Mesodermal cell (in vitro differentiated cells): ENCODE data around the gene HLCS.

ENCODE experiments used
- H3K27ac ChIP-seq: 2 replicates; pipeline ENCODE4 v1.7.0; 2013; ENCODE audit warnings: mild to moderate bottlenecking, low read depth, low read length, moderate library complexity; ENCODE audit not compliant: severe bottlenecking
- H3K36me3 ChIP-seq: 2 replicates; pipeline ENCODE4 v1.7.1; 2013; ENCODE audit warnings: mild to moderate bottlenecking, low read length, moderate library complexity; ENCODE audit not compliant: control insufficient read depth, insufficient read depth
- H3K4me1 ChIP-seq: one replicate; pipeline ENCODE4 v1.7.1; 2013; ENCODE audit warnings: mild to moderate bottlenecking, low read length; ENCODE audit not compliant: insufficient read depth, control insufficient read depth, poor library complexity, severe bottlenecking
- H3K4me3 ChIP-seq: 2 replicates; pipeline ENCODE4 v1.7.0; 2013; ENCODE audit warnings: low read length, control low read depth, mild to moderate bottlenecking; ENCODE audit not compliant: insufficient read depth, poor library complexity, severe bottlenecking; ENCODE audit errors: extremely low read depth
- H3K9me3 ChIP-seq: 2 replicates; pipeline ENCODE4 v1.7.1; 2013; ENCODE audit warnings: mild to moderate bottlenecking, low read length, moderate library complexity; ENCODE audit not compliant: control insufficient read depth
- WGBS, 2 experiments: methylation state at CpG; one replicate each; pipeline ENCODE4 v1.1.5; 2013; ENCODE audit warnings: missing lambda C conversion rate in 2 of 2; ENCODE audit not compliant: insufficient coverage in 2 of 2; 5-methylcytosine and 5-hydroxymethylcytosine counted together

HLCS gene

DNA sequence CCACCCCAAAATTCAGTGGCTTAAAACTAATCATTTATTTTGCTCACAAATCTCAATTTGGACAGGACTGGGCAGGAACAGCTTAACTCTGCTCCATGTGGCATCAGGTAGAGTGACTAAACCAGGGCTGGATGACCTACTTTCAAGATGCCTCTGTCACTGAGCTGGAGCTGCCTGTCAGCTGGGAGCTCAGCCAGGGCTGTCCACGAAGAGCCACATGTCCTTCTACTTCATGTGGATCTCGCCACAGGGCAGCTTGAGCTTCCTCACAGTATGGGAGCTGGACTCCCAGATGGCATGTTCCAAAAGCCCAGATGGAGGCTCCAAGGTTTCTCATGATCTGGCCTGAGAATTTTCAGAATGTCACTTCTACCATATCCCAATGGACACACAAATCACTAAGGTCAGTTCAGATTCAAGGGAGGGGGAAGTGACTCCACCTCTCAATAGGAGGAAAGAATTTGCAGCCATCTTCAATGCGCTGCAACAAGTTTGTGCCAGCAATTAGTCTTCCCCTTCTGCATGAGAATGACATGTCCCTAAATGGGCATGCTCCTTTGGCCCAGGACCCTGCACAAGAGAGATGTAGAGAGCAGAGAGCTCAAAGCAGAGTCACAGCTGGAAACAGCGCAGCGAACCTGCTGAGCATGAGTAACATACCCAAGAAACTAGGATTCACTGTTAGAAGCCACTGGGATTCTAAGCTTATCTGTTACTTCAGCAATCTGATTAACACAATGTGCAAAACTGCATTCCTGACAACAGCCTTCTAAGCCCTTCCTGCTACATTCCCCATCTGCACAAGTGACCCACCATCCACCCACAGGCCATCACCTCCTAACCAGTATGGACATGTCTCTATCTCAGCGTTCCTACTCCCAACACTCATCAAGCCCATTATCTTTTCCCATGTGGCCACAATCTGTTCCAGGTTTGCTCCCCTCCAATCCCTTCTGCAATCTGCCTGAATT lies 17.0 kb downstream of the HLCS start:
- H3K4me1 ChIP-seq: no peaks in the 10 kb centered on the region
- no peaks in the 10 kb centered on the region for H3K9me3 ChIP-seq
- H3K4me3 ChIP-seq: no peak overlapping the region
- WGBS, 2 experiments: 88 to 93% methylated on average over 5 to 6 of the region's 6 CpGs
- no peak overlapping the region for H3K27ac ChIP-seq
- peaks cover 14% of the 10 kb centered on the region for H3K36me3 ChIP-seq

GRCh38 chr21:36948686-36949085 lies 17.8 kb downstream of the HLCS start:
- WGBS, 2 experiments: 95 to 100% methylated on average over 2 of the region's 6 CpGs
- no peak overlapping the region for H3K4me3 ChIP-seq
- H3K36me3 ChIP-seq: peaks cover 14% of the 10 kb centered on the region

GRCh38 chr21:36946949-36947356 lies 19.5 kb downstream of the HLCS start:
- peaks cover 9% of the 10 kb centered on the region for H3K36me3 ChIP-seq
- H3K27ac ChIP-seq: no peak overlapping the region
- H3K4me3 ChIP-seq: no peak overlapping the region
- 36 to 41% methylated on average over 7 to 9 of the region's 11 CpGs for WGBS, 2 experiments
- no peaks in the 10 kb centered on the region for H3K9me3 ChIP-seq
- H3K4me1 ChIP-seq: no peaks in the 10 kb centered on the region

More at GRCh38 chr21:36948686-36949085, 17.8 kb downstream of the HLCS start:
- Histone ChIP-seq H3K27ac (no peak overlapping the region), H3K9me3 (no peaks in the 10 kb centered on the region), H3K4me1 (no peaks in the 10 kb centered on the region)

DNA sequence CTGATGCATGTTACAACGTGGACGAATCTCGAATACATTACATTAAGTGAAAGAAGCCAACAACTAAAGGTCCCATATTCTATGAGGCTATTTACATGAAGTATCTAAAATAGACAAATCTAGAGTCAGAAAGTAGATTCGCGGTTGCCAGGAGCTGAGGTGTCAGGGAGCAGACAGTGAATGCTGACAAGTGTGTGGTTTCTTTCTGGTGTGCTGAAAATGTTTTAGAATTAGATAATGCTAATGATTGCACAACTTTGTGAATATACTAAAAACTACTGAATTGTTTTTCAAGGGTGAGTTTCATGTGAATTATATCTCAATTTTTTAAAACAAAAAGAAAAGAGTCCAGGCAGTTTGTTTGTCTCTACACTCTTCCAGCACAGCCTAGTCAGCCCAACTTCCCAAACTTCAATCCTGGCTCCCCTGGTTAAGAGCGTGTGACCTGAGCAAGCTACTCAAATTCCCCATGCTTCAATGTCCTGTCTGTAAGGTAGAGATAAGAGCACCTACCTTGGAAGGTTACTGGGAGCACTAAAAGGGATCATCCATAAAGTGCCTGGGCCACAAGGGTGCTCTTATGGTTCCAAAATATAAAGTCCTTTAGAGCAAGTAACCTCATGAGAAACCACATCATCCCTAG lies 20.9 kb downstream of the HLCS start:
- WGBS, 2 experiments: 80 to 100% methylated on average over 2 of the region's 6 CpGs
- Histone ChIP-seq H3K27ac (no peak overlapping the region), H3K4me3 (no peak overlapping the region), H3K9me3 (no peaks in the 10 kb centered on the region), H3K36me3 (peaks cover 2% of the 10 kb centered on the region), H3K4me1 (no peaks in the 10 kb centered on the region)

GRCh38 chr21:36936361-36937135 lies 29.9 kb downstream of the HLCS start:
- WGBS, 2 experiments: 93 to 98% methylated on average over 22 to 24 of the region's 24 CpGs
- no peak overlapping the region for H3K4me3 ChIP-seq
- no peak overlapping the region for H3K27ac ChIP-seq
- no peaks in the 10 kb centered on the region for H3K9me3 ChIP-seq
- H3K4me1 ChIP-seq: peaks cover 3% of the 10 kb centered on the region
- H3K36me3 ChIP-seq: peaks cover 14% of the 10 kb centered on the region

- Histone ChIP-seq H3K27ac (no peak overlapping the region), H3K36me3 (peaks cover 18% of the 10 kb centered on the region), H3K4me1 (peaks cover 3% of the 10 kb centered on the region), H3K9me3 (no peaks in the 10 kb centered on the region), H3K4me3 (no peak overlapping the region)
- WGBS, 2 experiments: 50 to 86% methylated on average over 1 to 2 of the region's 5 CpGs
Observed at GRCh38 chr21:36934864-36935420, 31.5 kb downstream of the HLCS start.

DNA sequence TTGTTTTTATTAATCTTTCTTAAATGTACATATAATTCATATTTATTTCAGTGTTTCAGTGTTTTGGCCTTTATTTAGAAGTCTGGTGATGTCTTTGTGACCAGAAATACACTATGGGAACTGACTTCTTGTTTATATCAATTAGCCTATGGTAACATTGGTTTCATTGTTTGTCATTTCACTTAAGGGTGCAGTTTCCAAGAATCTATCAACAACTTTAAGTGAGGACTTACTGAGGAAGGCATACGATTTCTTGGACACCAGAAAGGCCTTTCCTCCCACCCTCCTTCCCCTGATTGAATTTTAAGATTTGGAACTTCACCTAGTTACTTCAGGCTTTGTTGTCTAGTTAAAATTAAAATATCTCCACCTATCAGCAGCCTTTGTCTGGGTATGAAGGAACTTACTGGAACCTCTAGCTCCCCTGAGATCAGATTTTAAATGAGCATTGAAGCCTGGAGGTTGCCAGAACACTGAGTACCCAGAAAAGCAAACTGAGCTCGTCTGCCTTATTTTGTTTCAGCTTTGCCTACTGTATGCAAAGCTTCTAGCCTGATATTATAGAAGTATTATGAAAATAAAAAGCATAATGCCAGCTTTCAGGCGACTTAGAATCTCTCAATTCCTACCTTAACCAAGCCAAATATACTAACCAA lies 34.2 kb downstream of the HLCS start:
- Histone ChIP-seq H3K4me3 (no peak overlapping the region), H3K4me1 (peaks cover 3% of the 10 kb centered on the region), H3K27ac (no peak overlapping the region), H3K36me3 (peaks cover 24% of the 10 kb centered on the region), H3K9me3 (no peaks in the 10 kb centered on the region)
- WGBS, 2 experiments: no CpG with 5 or more reads among the region's 3 CpGs

GRCh38 chr21:36929622-36930021 lies 36.8 kb downstream of the HLCS start:
- Histone ChIP-seq H3K27ac (no peak overlapping the region), H3K9me3 (no peaks in the 10 kb centered on the region), H3K4me3 (no peak overlapping the region), H3K36me3 (peaks cover 19% of the 10 kb centered on the region), H3K4me1 (peaks cover 3% of the 10 kb centered on the region)
- WGBS, 2 experiments: 77 to 78% methylated on average over 7 of the region's 7 CpGs

DNA sequence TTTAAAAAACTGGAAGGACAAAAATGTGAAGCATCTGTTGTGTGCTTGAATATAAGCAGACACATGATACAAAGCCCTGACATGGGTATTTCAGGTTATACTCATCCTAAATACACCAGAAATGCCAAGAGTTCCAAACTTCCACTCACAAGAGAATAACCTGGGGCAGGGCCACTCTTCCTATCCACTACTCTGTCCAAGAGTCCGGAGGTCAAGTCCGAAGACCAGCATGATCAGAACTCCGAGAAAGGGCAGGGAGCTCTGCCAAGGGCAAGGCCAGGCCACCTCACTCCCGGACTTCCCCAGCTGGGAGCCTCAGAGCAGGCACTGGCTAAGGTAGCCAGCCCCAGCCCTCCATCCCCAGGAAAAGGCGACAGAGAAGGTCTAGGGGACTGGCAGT lies 37.5 kb downstream of the HLCS start:
- Histone ChIP-seq H3K4me1 (peaks cover 3% of the 10 kb centered on the region), H3K27ac (no peak overlapping the region), H3K9me3 (no peaks in the 10 kb centered on the region), H3K36me3 (peaks cover 19% of the 10 kb centered on the region), H3K4me3 (no peak overlapping the region)
- 93 to 96% methylated on average over 4 to 5 of the region's 5 CpGs for WGBS, 2 experiments

DNA sequence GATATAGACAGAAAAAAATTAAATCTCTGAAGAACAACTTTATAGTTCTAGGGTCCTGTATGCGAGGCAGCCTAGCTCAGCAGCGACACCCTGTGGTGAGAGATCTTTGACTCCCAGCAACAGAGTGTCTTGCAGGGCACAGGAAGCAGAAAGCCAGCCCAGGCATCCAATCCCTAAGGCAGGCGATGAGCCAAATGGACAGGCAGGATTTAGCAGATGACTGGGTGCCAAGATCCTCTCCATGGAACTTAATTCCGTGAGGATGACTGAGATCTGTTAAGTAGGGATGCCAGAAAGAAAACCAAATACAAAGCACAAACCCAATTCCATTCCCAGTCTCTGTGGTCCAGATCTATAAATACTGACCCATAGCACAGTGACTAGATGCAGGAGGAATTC lies 38.8 kb downstream of the HLCS start:
- Histone ChIP-seq H3K36me3 (peaks cover 15% of the 10 kb centered on the region), H3K4me1 (peaks cover 3% of the 10 kb centered on the region), H3K9me3 (no peaks in the 10 kb centered on the region), H3K27ac (no peak overlapping the region), H3K4me3 (no peak overlapping the region)
- WGBS, 2 experiments: 7 to 19% methylated on average over 2 to 4 of the region's 4 CpGs
